HG02852 (cell line): ENCODE measurements around the gene PRAMEF27.
"Not testable (repeated sequence)": the region's sequence is repeated elsewhere in the genome, so short reads cannot be mapped to it uniquely, and the experiment has no call there.

Experiments used
- ATAC-seq: cut with Tn5 transposase; IDR thresholded peaks from one replicate; pipeline ENCODE4 v1.9.1; 2021; ENCODE audit warnings: mild to moderate bottlenecking, moderate library complexity; ENCODE audit not compliant: unreplicated experiment

PRAMEF27 gene

GRCh38 chr1:13056475-13056874 is at the start of gene PRAMEF27:
Gene PRAMEF27, minus strand, starts transcription at chr1:13056575. Its CDS starts 2,916 bp downstream, at chr1:13053659.
- not testable (repeated sequence) for ATAC-seq

- ATAC-seq, result not testable (repeated sequence)
Measured at GRCh38 chr1:13070474-13070873, 14.1 kb upstream of the PRAMEF27 start, which contains the start of gene PRAMEF25. Gene PRAMEF25, plus strand, starts transcription at chr1:13070774. Its CDS starts 2,920 bp downstream, at chr1:13073694.

- not testable (repeated sequence) for ATAC-seq
Measured at GRCh38 chr1:13019846-13020245, 36.5 kb downstream of the PRAMEF27 start.

- not testable (repeated sequence) for ATAC-seq
Measured at GRCh38 chr1:13011932-13012331, 44.4 kb downstream of the PRAMEF27 start.

GRCh38 chr1:13009348-13009747 is 47.0 kb downstream of the PRAMEF27 start:
- ATAC-seq, result not testable (repeated sequence)

GRCh38 chr1:13005732-13006131 is 50.6 kb downstream of the PRAMEF27 start:
- not testable (repeated sequence) for ATAC-seq
